HEK293 (cell line): ENCODE results near the gene SMTN.

Experiments used
- CTCF ChIA-PET: fragments of 350-600 bp; formaldehyde crosslinking; extraction: SDS; loops from one replicate; lab custom pipeline; 2021; ENCODE audit warnings: antibody characterized with exemption; lab: Yijun Ruan, JAX
- POLR2A ChIA-PET: fragments of 300-600 bp; formaldehyde crosslinking; extraction: SDS; loops from one replicate; lab custom pipeline; 2020; ENCODE audit warnings: antibody characterized with exemption, inconsistent platforms; lab: Yijun Ruan, JAX
- H3K27ac ChIP-seq: fragments of 200-500 bp; sonication (Bioruptor generic); 2 replicates; pipeline ENCODE4 v1.5.1; 2014; ENCODE audit warnings: low read depth, low read length, control low read depth, inconsistent platforms; ENCODE audit errors: extremely low read depth
- H3K36me3 ChIP-seq, 2 experiments: fragments of 200-500 bp in 1 of 2; sonication (Bioruptor generic) in 1 of 2; 1 replicate in 1 of 2; 2 replicates in 1 of 2; pipeline ENCODE4 v1.5.1; 2014 to 2017; ENCODE audit warnings: inconsistent platforms in 2 of 2, low read length in 2 of 2; ENCODE audit not compliant: control insufficient read depth in 2 of 2, insufficient read depth in 1 of 2
- H3K4me1 ChIP-seq: fragments of 200-500 bp; sonication (Bioruptor generic); 2 replicates; pipeline ENCODE4 v1.5.1; 2014; ENCODE audit warnings: mild to moderate bottlenecking, low read length, inconsistent platforms; ENCODE audit not compliant: control insufficient read depth, insufficient read depth
- H3K4me3 ChIP-seq: 2 replicates; pipeline ENCODE4 v1.5.1; 2011; ENCODE audit warnings: low read depth, mild to moderate bottlenecking, control low read depth, low read length, moderate library complexity
- H3K9me3 ChIP-seq: fragments of 200-500 bp; sonication (Bioruptor generic); 2 replicates; pipeline ENCODE4 v1.5.1; 2014; ENCODE audit warnings: low read depth, low read length, inconsistent platforms; ENCODE audit not compliant: control insufficient read depth, insufficient read depth
- HOXA7 ChIP-seq: sonication (generic); formaldehyde crosslinking; IDR thresholded peaks from 2 replicates; pipeline ENCODE4 v1.8.1; 2022; ENCODE audit warnings: missing genetic modification reagents, borderline replicate concordance
- PRDM2 ChIP-seq: fragments of 450-650 bp; formaldehyde crosslinking; IDR thresholded peaks from 2 replicates; pipeline ENCODE4 v1.5.1; 2016; ENCODE audit warnings: missing biosample characterization, missing genetic modification characterization, borderline replicate concordance
- SCRT2 ChIP-seq: fragments of 450-650 bp; formaldehyde crosslinking; IDR thresholded peaks from 2 replicates; pipeline ENCODE4 v1.5.1; 2016; ENCODE audit warnings: missing biosample characterization, missing genetic modification characterization
- ZNF121 ChIP-seq: fragments of 450-650 bp; formaldehyde crosslinking; IDR thresholded peaks from 2 replicates; pipeline ENCODE4 v1.5.1; 2016; ENCODE audit warnings: missing biosample characterization, missing genetic modification characterization
- ZNF391 ChIP-seq: fragments of 450-650 bp; formaldehyde crosslinking; IDR thresholded peaks from 2 replicates; pipeline ENCODE4 v1.5.1; 2016; ENCODE audit warnings: low read depth, missing biosample characterization, missing genetic modification characterization, borderline replicate concordance
- ZNF530 ChIP-seq: fragments of 450-650 bp; formaldehyde crosslinking; IDR thresholded peaks from 2 replicates; pipeline ENCODE4 v1.5.1; 2016; ENCODE audit warnings: low read depth, missing biosample characterization, missing genetic modification characterization
- ZNF548 ChIP-seq: fragments of 450-650 bp; formaldehyde crosslinking; IDR thresholded peaks from 2 replicates; pipeline ENCODE4 v1.5.1; 2016; ENCODE audit warnings: missing biosample characterization, missing genetic modification characterization
- ZNF610 ChIP-seq: fragments of 450-650 bp; formaldehyde crosslinking; IDR thresholded peaks from 2 replicates; pipeline ENCODE4 v1.5.1; 2016; ENCODE audit warnings: missing biosample characterization, missing genetic modification characterization, borderline replicate concordance

SMTN gene

GRCh38 chr22:31083377-31083768, 2.3 kb downstream of the SMTN start:
- Histone ChIP-seq H3K36me3 (peaks cover 0 to 27% of the 10 kb centered on the region in 2 experiments; a peak in 1 of 3 replicates), H3K27ac (no peak overlapping the region), H3K4me1 (peaks cover 3% of the 10 kb centered on the region; the same call in 1 of the 2 replicates), H3K9me3 (no peaks in the 10 kb centered on the region), H3K4me3 (no peak overlapping the region)
- ChIA-PET POLR2A (interaction anchor here (0.7 to 1.4 kb wide), 3 partner anchors 24 to 115 kb away, joined by 3 to 7 read pairs (median 4); partner anchors contain the start of genes MORC2 and SELENOM), CTCF (interaction anchor here (0.6 to 3.1 kb wide), 19 partner anchors 12 to 355 kb away, joined by 3 to 14 read pairs (median 4); partner anchors contain the start of genes MORC2, RNF185 and TUG1)
- TF ChIP-seq SCRT2 (peak; percentile 78), ZNF548 (tag by site-specific recombination) (no peak)

- H3K4me3 ChIP-seq: no peak overlapping the region
Measured at GRCh38 chr22:31083923-31084810, 3.0 kb downstream of the SMTN start.

More at GRCh38 chr22:31083923-31084810, 3.0 kb downstream of the SMTN start:
- no peak overlapping the region for H3K27ac ChIP-seq
- H3K36me3 ChIP-seq: peaks cover 0 to 34% of the 10 kb centered on the region in 2 experiments; a peak in 1 of 3 replicates
- TF ChIP-seq PRDM2 (tag by site-specific recombination) (no peak), ZNF391 (tag by site-specific recombination) (no peak), HOXA7 (CRISPR knock-in tag) (no peak), ZNF121 (tag by site-specific recombination) (no peak), ZNF530 (tag by site-specific recombination) (no peak), ZNF610 (tag by site-specific recombination) (no peak)
- ChIA-PET POLR2A (interaction anchor here (0.9 kb wide), 1 partner anchor 23 kb away, joined by 3 read pairs; the partner anchor contains the start of gene SELENOM), CTCF (interaction anchor here (0.6 to 3.1 kb wide), 13 partner anchors 21 to 354 kb away, joined by 3 to 14 read pairs (median 4); partner anchors contain the start of genes MORC2, RNF185 and TUG1)
- H3K9me3 ChIP-seq: no peaks in the 10 kb centered on the region
- peaks cover 3% of the 10 kb centered on the region; the same call in 1 of the 2 replicates for H3K4me1 ChIP-seq
